GM12892 (cell line): Measurements from ENCODE around the gene SLC45A1.

ENCODE experiments used
- DNase-seq: peaks from one replicate; pipeline ENCODE4 v3.0.0; 2011; ENCODE audit not compliant: insufficient read length
- FAIRE-seq: peaks from 2 replicates; lab custom pipeline; 2011; peaks lifted over from hg19 to GRCh38; lab: Jason Lieb, UNC
- POLR2A ChIP-seq: IDR thresholded peaks from 2 replicates; pipeline ENCODE4 v1.6.1; 2011; ENCODE audit warnings: low read depth, low read length, control low read depth
- POLR2AphosphoS5 ChIP-seq: IDR thresholded peaks from 2 replicates; pipeline ENCODE4 v1.6.1; 2011; ENCODE audit warnings: low read depth, low read length, control low read depth
- TAF1 ChIP-seq: IDR thresholded peaks from 2 replicates; pipeline ENCODE4 v1.6.1; 2011; ENCODE audit warnings: low read depth, mild to moderate bottlenecking, control low read depth, low read length, borderline replicate concordance

Gene SLC45A1

DNA sequence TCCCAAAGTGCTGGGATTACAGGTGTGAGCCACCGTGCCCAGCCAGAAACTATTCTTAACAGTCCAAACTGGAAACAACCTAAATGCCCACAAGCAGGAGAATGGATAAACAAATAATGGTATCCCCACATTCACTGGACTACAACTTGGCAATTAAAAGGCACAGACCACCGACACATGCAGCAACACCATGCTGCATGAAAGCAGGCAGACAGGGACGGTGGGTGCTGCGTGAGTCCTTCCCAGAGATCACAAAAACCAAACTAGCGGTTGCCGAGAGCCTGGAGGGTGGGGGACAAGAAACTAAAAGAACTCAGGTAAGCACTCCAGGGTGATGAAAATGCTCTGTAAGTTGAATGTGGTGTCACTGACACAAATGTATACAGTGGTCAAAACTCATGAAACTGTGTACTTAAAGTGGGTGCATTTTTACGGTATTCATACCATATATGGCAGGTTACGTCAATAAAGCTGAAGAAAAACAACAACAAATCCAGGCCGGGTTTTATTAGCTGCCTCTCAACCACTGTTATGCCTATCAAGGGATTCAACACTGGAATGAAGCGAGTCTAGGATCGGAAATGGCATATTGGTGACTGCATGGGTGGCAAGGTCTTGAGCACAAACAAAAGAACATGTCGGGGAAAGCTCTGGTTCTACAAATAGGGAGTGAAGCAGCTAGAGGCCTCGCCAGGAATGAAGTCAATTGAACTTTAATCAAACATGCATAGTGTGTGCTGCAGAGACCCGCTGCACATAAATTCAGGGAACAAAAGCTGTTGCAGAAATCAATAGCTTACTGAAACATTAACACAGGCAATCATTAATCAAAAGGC lies 52.4 kb downstream of the SLC45A1 start:
- no peak for DNase-seq
- no peak for FAIRE-seq
- TF ChIP-seq POLR2AphosphoS5 (no peak), POLR2A (no peak), TAF1 (no peak)

DNA sequence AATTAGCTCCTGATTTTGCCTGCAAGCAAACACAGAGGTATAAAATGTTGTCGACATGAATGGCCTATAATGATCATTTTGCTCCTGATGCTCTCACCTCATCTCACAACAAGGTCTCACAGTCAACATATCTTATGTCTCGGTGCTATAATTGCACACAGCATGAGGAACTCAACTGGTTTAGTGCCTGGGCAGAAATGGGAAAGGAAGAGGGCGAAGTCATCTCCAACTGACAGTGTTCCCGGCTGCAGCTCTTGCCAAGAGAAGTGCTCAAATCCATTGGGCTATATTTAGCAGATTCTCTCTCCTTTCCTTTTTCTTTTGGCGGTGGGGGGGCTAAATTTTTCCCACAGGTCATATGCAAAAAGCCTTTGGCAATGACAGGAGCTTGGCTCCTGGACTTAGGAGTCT lies 53.0 kb downstream of the SLC45A1 start:
- no peak for DNase-seq
- FAIRE-seq, result no peak
- TF ChIP-seq TAF1 (no peak), POLR2A (no peak), POLR2AphosphoS5 (no peak)

GRCh38 chr1:8371372-8371991 lies 53.6 kb downstream of the SLC45A1 start:
- DNase-seq, result no peak
- TF ChIP-seq TAF1 (no peak), POLR2AphosphoS5 (no peak), POLR2A (no peak)
- no peak for FAIRE-seq

DNA sequence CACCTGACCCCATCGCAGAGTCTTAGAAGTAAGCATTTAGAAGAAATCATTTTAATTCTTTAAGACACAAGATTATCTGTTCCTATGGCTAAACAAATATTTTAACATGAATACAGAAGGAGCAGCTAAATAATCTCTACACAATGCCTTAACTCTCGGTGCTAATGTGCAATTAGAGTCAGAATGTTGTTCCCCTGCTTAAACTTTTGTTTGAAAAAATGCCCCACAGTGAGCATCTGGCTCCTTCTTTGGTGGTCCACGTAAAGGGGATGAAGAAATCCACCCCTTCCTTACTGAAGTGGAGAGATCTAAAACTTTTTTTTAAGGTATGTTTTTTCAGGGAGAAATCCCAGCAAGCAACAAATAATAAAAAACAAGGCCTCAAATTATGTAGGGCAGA lies 55.2 kb downstream of the SLC45A1 start:
- no peak for TF ChIP-seq TAF1
- no peak for TF ChIP-seq POLR2A
- no peak for TF ChIP-seq POLR2AphosphoS5
- no peak for DNase-seq
- no peak for FAIRE-seq

DNA sequence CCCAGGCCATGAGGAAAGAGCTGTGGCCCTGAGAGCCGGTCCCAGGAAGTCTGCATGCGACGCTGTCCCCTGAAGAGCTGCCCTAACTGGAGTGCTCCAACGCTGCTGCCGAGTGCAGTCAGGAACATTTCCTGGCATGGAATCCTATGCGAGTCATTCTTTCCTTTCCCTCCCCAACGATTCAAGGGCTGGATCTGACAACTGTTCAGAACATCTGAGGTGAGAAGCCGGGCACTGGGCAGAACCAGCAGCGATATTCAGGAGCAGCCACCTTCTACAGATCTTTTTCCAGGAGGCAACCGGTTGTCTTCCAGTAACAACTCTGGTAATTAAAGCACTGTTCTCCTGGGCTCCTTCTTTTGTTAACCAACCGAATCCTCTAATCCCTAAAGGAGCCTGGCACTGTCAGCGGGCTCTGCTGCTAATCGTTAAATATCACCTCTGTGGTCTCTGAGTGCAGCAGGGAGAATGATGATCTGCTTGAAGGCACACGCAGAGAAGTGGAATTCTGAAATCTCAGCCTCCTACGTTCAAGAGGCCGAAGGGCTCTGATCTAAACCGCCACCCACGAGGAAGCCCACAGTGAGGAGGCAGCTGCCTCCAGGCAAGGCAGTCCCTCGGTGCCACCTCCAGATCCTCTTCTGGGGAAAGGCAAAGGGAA lies 55.8 kb downstream of the SLC45A1 start:
- DNase-seq (no peak), FAIRE-seq (no peak)
- no peak for TF ChIP-seq TAF1
- TF ChIP-seq POLR2A, result no peak
- no peak for TF ChIP-seq POLR2AphosphoS5

DNA sequence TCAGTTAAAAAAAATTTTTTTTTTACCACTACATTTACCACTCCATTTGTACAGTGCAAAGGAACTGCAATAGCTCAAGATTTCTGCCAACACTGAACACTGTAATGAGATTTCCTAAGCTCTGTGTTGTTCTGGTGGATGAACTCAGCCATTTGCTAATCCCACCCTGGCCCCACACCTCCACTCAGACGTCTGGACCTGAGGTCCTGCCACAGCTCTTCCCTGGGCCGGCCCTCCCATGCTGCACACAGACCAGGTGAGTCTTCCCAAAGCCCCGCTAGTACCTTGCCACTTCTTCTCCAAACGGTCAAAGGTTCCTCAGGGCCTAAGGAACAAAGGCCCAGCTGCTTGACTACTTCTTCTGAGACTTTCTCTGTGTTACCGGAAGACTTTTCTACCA lies 56.4 kb downstream of the SLC45A1 start:
- no peak for FAIRE-seq
- no peak for DNase-seq
- no peak for TF ChIP-seq POLR2AphosphoS5
- TF ChIP-seq POLR2A, result no peak
- TF ChIP-seq TAF1, result no peak

GRCh38 chr1:8374812-8375211 lies 56.9 kb downstream of the SLC45A1 start:
- TF ChIP-seq TAF1 (no peak), POLR2A (no peak), POLR2AphosphoS5 (no peak)
- DNase-seq, result no peak
- no peak for FAIRE-seq

DNA sequence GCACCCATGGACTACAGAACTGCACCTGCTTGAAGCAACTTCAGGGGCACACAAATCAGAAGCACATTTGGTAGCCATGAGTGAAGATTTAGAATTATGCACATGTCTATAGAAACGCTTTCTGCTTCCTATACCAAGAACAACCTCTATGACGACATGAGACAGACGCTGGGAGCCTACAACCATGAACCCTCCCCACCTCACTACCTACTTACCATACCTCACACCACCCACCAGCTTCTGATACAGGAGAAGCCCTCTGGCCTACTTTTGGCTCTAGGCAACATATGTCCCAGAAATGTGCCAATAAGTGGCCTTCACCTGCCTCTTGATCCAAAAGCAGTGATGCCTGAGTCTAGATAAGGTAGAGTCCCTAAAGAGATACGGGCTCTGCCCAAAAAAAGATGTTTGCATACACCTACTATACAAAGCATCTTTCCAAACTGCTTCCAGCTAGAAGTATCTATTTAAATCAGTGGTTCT lies 58.5 kb downstream of the SLC45A1 start:
- no peak for TF ChIP-seq POLR2A
- TF ChIP-seq TAF1, result no peak
- no peak for TF ChIP-seq POLR2AphosphoS5
- DNase-seq, result no peak
- FAIRE-seq, result no peak

GRCh38 chr1:8377271-8377981 lies 59.5 kb downstream of the SLC45A1 start:
- TF ChIP-seq POLR2A, result no peak
- no peak for TF ChIP-seq POLR2AphosphoS5
- TF ChIP-seq TAF1, result no peak
- no peak for DNase-seq
- FAIRE-seq, result no peak

GRCh38 chr1:8378178-8378577 lies 60.3 kb downstream of the SLC45A1 start:
- TF ChIP-seq TAF1 (no peak), POLR2AphosphoS5 (no peak), POLR2A (no peak)
- DNase-seq (no peak), FAIRE-seq (no peak)
